H1 (cell line): ENCODE data around the gene VDR. TPM values are rescaled to one million over a fixed set of nuclear protein-coding genes. Genes with fewer than 3 reads are reported as not detected.

Experiments
- CTCF ChIA-PET: fragments of 300-600 bp; sonication (Branson Sonifier 250); formaldehyde crosslinking; loops from one replicate; lab custom pipeline; 2021; ENCODE audit not compliant: partially characterized antibody; lab: Charles Lee
- POLR2A ChIA-PET: fragments of 300-600 bp; sonication (Branson Sonifier 250); formaldehyde crosslinking; loops from one replicate; lab custom pipeline; 2021; ENCODE audit warnings: inconsistent platforms; ENCODE audit not compliant: partially characterized antibody; lab: Charles Lee
- DNase-seq, 2 experiments: peaks; one replicate each; pipeline versions ENCODE4 v3.0.0 to v3.0.0-alpha.2; 2010 to 2022; ENCODE audit warnings: low spot score in 2 of 2, low read depth in 1 of 2, mixed read lengths in 1 of 2
- FAIRE-seq: peaks from 2 replicates; lab custom pipeline; 2011; peaks lifted over from hg19 to GRCh38; lab: Jason Lieb, UNC
- H2AFZ ChIP-seq: 2 replicates; pipeline ENCODE4 v1.8.1; 2012; ENCODE audit warnings: low read length, inconsistent platforms
- H2AK5ac ChIP-seq: 2 replicates; pipeline ENCODE4 v1.6.1; 2013; ENCODE audit warnings: low read depth, low read length
- H2BK120ac ChIP-seq: replicated peaks from 2 replicates; pipeline ENCODE3; 2013; ENCODE audit warnings: low read depth, low read length, inconsistent platforms
- H2BK12ac ChIP-seq: 2 replicates; pipeline ENCODE4 v1.6.1; 2013; ENCODE audit warnings: low read depth, low read length
- H2BK15ac ChIP-seq: 2 replicates; pipeline ENCODE4 v1.6.1; 2013; ENCODE audit warnings: low read length
- H2BK20ac ChIP-seq: 2 replicates; pipeline ENCODE4 v1.6.1; 2013; ENCODE audit warnings: low read length
- H2BK5ac ChIP-seq: 2 replicates; pipeline ENCODE4 v1.6.1; 2013; ENCODE audit warnings: low read depth, low read length
- H3K14ac ChIP-seq: 2 replicates; pipeline ENCODE4 v1.6.1; 2013; ENCODE audit warnings: inconsistent platforms; ENCODE audit not compliant: insufficient read length
- H3K18ac ChIP-seq: 2 replicates; pipeline ENCODE4 v1.6.1; 2013; ENCODE audit warnings: low read length; ENCODE audit errors: extremely low read depth
- H3K23ac ChIP-seq: 2 replicates; pipeline ENCODE4 v1.6.1; 2013; ENCODE audit warnings: inconsistent platforms; ENCODE audit not compliant: insufficient read length
- H3K23me2 ChIP-seq: 2 replicates; pipeline ENCODE4 v1.6.1; 2013; ENCODE audit warnings: low read depth, low read length
- H3K27ac ChIP-seq: 2 replicates; pipeline ENCODE4 v1.6.1; 2011; ENCODE audit warnings: low read depth, low read length, inconsistent platforms
- H3K27me3 ChIP-seq, 4 experiments: replicated peaks in 1 of 4; 1 replicate in 1 of 4; 2 replicates in 3 of 4; pipeline versions ENCODE4 v1.6.1 to v1.8.1; 2011 to 2013; ENCODE audit warnings: low read length in 3 of 4, mild to moderate bottlenecking in 3 of 4, inconsistent platforms in 2 of 4, mixed read lengths in 2 of 4, moderate library complexity in 1 of 4; ENCODE audit not compliant: control insufficient read depth in 3 of 4, insufficient read depth in 3 of 4; ENCODE audit errors: extremely low read depth in 1 of 4
- H3K36me3 ChIP-seq, 4 experiments: 2 replicates each; pipeline versions ENCODE4 v1.6.1 to v1.8.1; 2011 to 2013; ENCODE audit warnings: mild to moderate bottlenecking in 4 of 4, low read length in 3 of 4, moderate library complexity in 2 of 4, control low read depth in 1 of 4, inconsistent platforms in 1 of 4; ENCODE audit not compliant: insufficient read depth in 4 of 4, control insufficient read depth in 2 of 4
- H3K4ac ChIP-seq: replicated peaks from 2 replicates; pipeline ENCODE3; 2013; ENCODE audit warnings: low read length, low read depth, mixed read lengths, inconsistent platforms; ENCODE audit not compliant: insufficient read length
- H3K4me1 ChIP-seq, 4 experiments: replicated peaks in 1 of 4; 1 replicate in 1 of 4; 2 replicates in 3 of 4; pipeline versions ENCODE4 v1.6.1 to v1.8.1; 2011 to 2013; ENCODE audit warnings: low read length in 3 of 4, inconsistent platforms in 2 of 4, mixed read lengths in 1 of 4; ENCODE audit not compliant: insufficient read depth in 4 of 4, control insufficient read depth in 3 of 4
- H3K4me2 ChIP-seq, 2 experiments: 2 replicates each; pipeline versions ENCODE4 v1.6.1 to v1.8.1; 2011 to 2013; ENCODE audit warnings: low read depth in 2 of 2, low read length in 2 of 2, control low read depth in 1 of 2, inconsistent platforms in 1 of 2, mild to moderate bottlenecking in 1 of 2; ENCODE audit not compliant: insufficient read depth in 1 of 2
- H3K4me3 ChIP-seq, 4 experiments: fragments of 200-600, 300-600 bp in 1 of 4; sonication (generic), shearing (Covaris generic), sonication (Bioruptor Twin) in 1 of 4; 2 replicates each; pipeline versions ENCODE4 v1.5.1 to v1.8.1; 2011 to 2016; ENCODE audit warnings: low read length in 4 of 4, low read depth in 3 of 4, control low read depth in 2 of 4, inconsistent platforms in 2 of 4, mild to moderate bottlenecking in 2 of 4, mixed read lengths in 1 of 4, moderate library complexity in 1 of 4; ENCODE audit not compliant: insufficient read depth in 2 of 4; ENCODE audit errors: extremely low read depth in 1 of 4
- H3K56ac ChIP-seq: replicated peaks from 2 replicates; pipeline ENCODE3; 2013; ENCODE audit warnings: low read depth, mild to moderate bottlenecking, mixed read lengths, low read length, inconsistent platforms; ENCODE audit not compliant: insufficient read length
- H3K79me1 ChIP-seq: 2 replicates; pipeline ENCODE4 v1.6.1; 2013; ENCODE audit warnings: low read depth, low read length, control low read depth
- H3K79me2 ChIP-seq, 2 experiments: 2 replicates each; pipeline versions ENCODE4 v1.6.1 to v1.8.1; 2012 to 2013; ENCODE audit warnings: low read length in 2 of 2, mild to moderate bottlenecking in 2 of 2, inconsistent platforms in 1 of 2; ENCODE audit not compliant: insufficient read depth in 2 of 2, control insufficient read depth in 1 of 2
- H3K9ac ChIP-seq, 4 experiments: replicated peaks in 1 of 4; 1 replicate in 1 of 4; 2 replicates in 3 of 4; pipeline versions ENCODE4 v1.6.1 to v1.8.1; 2011 to 2013; ENCODE audit warnings: low read depth in 3 of 4, low read length in 3 of 4, control low read depth in 2 of 4, mild to moderate bottlenecking in 2 of 4, moderate library complexity in 2 of 4, inconsistent platforms in 1 of 4; ENCODE audit errors: extremely low read depth in 1 of 4
- H3K9me3 ChIP-seq, 2 experiments: 2 replicates each; pipeline versions ENCODE4 v1.6.1 to v1.8.1; 2012 to 2013; ENCODE audit warnings: mild to moderate bottlenecking in 2 of 2, moderate library complexity in 2 of 2, control low read depth in 1 of 2, inconsistent platforms in 1 of 2, low read depth in 1 of 2, low read length in 1 of 2, mixed read lengths in 1 of 2; ENCODE audit not compliant: insufficient read depth in 2 of 2
- H4K20me1 ChIP-seq, 2 experiments: replicated peaks in 1 of 2; 2 replicates each; pipeline versions ENCODE3 to v1.8.1; 2011 to 2013; ENCODE audit warnings: inconsistent platforms in 2 of 2, low read length in 2 of 2, mild to moderate bottlenecking in 1 of 2; ENCODE audit not compliant: insufficient read depth in 2 of 2, control insufficient read depth in 1 of 2
- H4K5ac ChIP-seq: 2 replicates; pipeline ENCODE4 v1.6.1; 2013; ENCODE audit warnings: low read length, low read depth, mixed read lengths, inconsistent platforms; ENCODE audit not compliant: insufficient read length
- H4K8ac ChIP-seq: 2 replicates; pipeline ENCODE4 v1.8.0; 2013; ENCODE audit warnings: mild to moderate bottlenecking, moderate library complexity, low read length, inconsistent platforms; ENCODE audit not compliant: insufficient read depth; ENCODE audit errors: extremely low read depth
- H4K91ac ChIP-seq: replicated peaks from 2 replicates; pipeline ENCODE3; 2013; ENCODE audit warnings: low read length, mixed read lengths, inconsistent platforms; ENCODE audit not compliant: insufficient read length
- KDM5A ChIP-seq: fragments of 200-600 bp; IDR thresholded peaks from 2 replicates; pipeline ENCODE4 v1.7.1; 2012; ENCODE audit warnings: mild to moderate bottlenecking, low read length, inconsistent platforms, mixed read lengths
- WGBS, 2 experiments: shearing (Covaris generic) in 1 of 2; methylation state at CpG; one replicate each; pipeline versions ENCODE4 v1.1.6 to v1.1.7; 2013 to 2015; ENCODE audit warnings: low lambda C conversion rate in 2 of 2, mixed read lengths in 2 of 2, inconsistent platforms in 1 of 2, low coverage in 1 of 2, missing lambda C conversion rate in 1 of 2; ENCODE audit not compliant: insufficient replicate concordance in 2 of 2, insufficient coverage in 1 of 2, insufficient read length in 1 of 2; ENCODE audit errors: extremely low coverage in 1 of 2, missing lambda C conversion rate in 1 of 2; 5-methylcytosine and 5-hydroxymethylcytosine counted together
- polyA plus RNA-seq, 7 experiments: library from polyadenylated mRNA; depleted of rRNA in 3 of 7; stranded (reverse) in 5 of 7; unstranded in 2 of 7; fragments of >200 nt in 5 of 7; fragments of 200-250 nt in 2 of 7; gene quantifications; 1 replicate in 5 of 7; 2 replicates in 1 of 7; 4 replicates in 1 of 7; pipeline versions ENCODE4 v1.2.1 to v1.2.3, GENCODE V29; 2011 to 2013; ENCODE audit warnings: missing spikeins in 2 of 7, mixed read lengths in 2 of 7
- total RNA-seq: library from RNA; stranded (reverse); fragmentation: NEBNext Ultra II Directional; extraction: Animal tissue kit (Norgen Biotek cat#: 25700); gene quantifications from 2 replicates; pipeline ENCODE4 v1.2.1, GENCODE V29; 2021
- TF ChIP-seq, protein P1 (sequence below), 3 experiments: IDR thresholded peaks; 1 replicate in 2 of 3; 2 replicates in 1 of 3; pipeline versions ENCODE4 v1.5.1 to v1.6.1; 2011; ENCODE audit warnings: low read length in 3 of 3, mild to moderate bottlenecking in 3 of 3, inconsistent platforms in 2 of 3, low read depth in 1 of 3, moderate library complexity in 1 of 3; ENCODE audit not compliant: insufficient read depth in 1 of 3; ENCODE audit errors: control extremely low read depth in 1 of 3

VDR gene
- total and polyA plus RNA-seq, 2 of the 8 experiments (the other 6 are each of a cell fraction or from before 2014, with no cell fraction given): 0.44 to 0.65 TPM

DNA sequence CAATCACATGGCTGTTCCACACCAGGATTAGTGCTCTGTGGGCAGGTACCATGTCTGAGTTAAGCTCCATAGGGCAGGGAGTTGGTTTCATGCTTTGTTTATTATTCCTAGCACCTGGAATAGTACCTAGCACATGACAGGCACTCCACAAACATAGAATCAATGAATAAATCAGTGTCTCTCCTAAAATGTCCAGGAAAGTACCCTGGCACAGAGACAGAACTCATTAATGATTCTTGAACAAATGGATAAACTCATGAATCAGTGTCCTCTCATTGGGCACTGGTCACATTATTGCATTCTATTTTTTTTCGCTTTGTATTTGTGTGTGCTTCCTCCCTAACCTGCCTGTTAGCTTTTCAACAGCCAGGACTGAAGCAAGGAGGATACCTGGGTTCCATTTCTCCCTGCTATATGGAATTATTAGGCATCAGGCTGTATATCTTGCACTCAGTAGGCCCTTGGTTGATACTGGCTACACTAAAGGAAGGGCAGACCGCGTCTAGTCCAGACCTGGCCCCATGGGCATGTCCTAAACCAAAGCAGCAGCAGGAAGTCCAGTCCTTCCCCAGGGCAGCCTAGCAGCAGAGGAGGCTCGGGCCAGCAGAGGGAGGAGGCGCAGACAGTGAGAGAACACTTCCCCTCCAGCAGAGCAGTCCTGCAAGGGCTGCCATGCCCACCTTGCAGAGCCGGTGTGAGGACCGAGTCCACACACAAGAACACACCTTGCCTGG, 103.5 kb downstream of the VDR start:
- H4K20me1 ChIP-seq: peaks cover 8 to 12% of the 10 kb centered on the region in 2 experiments
- H3K27me3 ChIP-seq: no peaks in the 10 kb centered on the region
- no peak overlapping the region for H3K4me3 ChIP-seq
- POLR2A ChIA-PET: interaction anchor here (0.8 to 29.3 kb wide), 8 partner anchors 12 to 36 kb away, joined by 3 to 480 read pairs (median 4); no protein-coding TSS in a partner anchor
- H2BK5ac ChIP-seq: no peak overlapping the region
- 85% methylated on average over 6 of the region's 7 CpGs; no CpG with 5 or more reads in 1 of the 2 experiments for WGBS, 2 experiments
- CTCF ChIA-PET: interaction anchor here (0.8 to 58.8 kb wide), 16 partner anchors 9 to 229 kb away, joined by 3 to 2001 read pairs (median 16); partner anchors contain the start of genes ENDOU, HDAC7 and RAPGEF3
- H3K27ac ChIP-seq: no peak overlapping the region
- H3K18ac ChIP-seq: no peak overlapping the region
- no peaks in the 10 kb centered on the region for H3K9me3 ChIP-seq
- no peak overlapping the region for H2BK12ac ChIP-seq
- H3K23ac ChIP-seq: no peak overlapping the region
- H3K79me2 ChIP-seq: peaks cover 0 to 58% of the 10 kb centered on the region in 2 experiments; a peak in 2 of 4 replicates
- no peak overlapping the region for H2BK20ac ChIP-seq
- TF ChIP-seq, protein P1, sequence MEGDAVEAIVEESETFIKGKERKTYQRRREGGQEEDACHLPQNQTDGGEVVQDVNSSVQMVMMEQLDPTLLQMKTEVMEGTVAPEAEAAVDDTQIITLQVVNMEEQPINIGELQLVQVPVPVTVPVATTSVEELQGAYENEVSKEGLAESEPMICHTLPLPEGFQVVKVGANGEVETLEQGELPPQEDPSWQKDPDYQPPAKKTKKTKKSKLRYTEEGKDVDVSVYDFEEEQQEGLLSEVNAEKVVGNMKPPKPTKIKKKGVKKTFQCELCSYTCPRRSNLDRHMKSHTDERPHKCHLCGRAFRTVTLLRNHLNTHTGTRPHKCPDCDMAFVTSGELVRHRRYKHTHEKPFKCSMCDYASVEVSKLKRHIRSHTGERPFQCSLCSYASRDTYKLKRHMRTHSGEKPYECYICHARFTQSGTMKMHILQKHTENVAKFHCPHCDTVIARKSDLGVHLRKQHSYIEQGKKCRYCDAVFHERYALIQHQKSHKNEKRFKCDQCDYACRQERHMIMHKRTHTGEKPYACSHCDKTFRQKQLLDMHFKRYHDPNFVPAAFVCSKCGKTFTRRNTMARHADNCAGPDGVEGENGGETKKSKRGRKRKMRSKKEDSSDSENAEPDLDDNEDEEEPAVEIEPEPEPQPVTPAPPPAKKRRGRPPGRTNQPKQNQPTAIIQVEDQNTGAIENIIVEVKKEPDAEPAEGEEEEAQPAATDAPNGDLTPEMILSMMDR (IDR thresholded peaks at IDR 0.05; ENCODE audit: control extremely low read depth in 1 of 3, insufficient read depth in 1 of 3, low read depth in 1 of 3, low read length in 3 of 3): peak; percentile 14 to 25 (median 24)
- TF ChIP-seq KDM5A: no peak
- FAIRE-seq (no peak), DNase-seq (no peak)
- H3K23me2 ChIP-seq: 0 out of 2 replicates have a peak, but pooled peaks cover 1% of the 10 kb centered on the region
- no peak overlapping the region for H2BK15ac ChIP-seq
- H2AK5ac ChIP-seq: no peak overlapping the region
- H4K8ac ChIP-seq: no peak overlapping the region
- H3K4me2 ChIP-seq: no peak overlapping the region
- H2BK120ac ChIP-seq: no peak overlapping the region
- H2AFZ ChIP-seq: no peak overlapping the region
- peaks cover 3% of the 10 kb centered on the region; the same call in 1 of the 2 replicates for H3K79me1 ChIP-seq
- H4K91ac ChIP-seq: no peak overlapping the region
- H3K56ac ChIP-seq: no peak overlapping the region
- H4K5ac ChIP-seq: no peak overlapping the region
- no peak overlapping the region for H3K14ac ChIP-seq
- no peak overlapping the region for H3K9ac ChIP-seq
- no peak overlapping the region for H3K4ac ChIP-seq
- peaks cover 0 to 5% (median 3%) of the 10 kb centered on the region in 4 experiments; a peak in 2 of 8 replicates for H3K36me3 ChIP-seq
- peaks cover 0 to 13% (median 4%) of the 10 kb centered on the region in 4 experiments; a peak in 5 of 7 replicates for H3K4me1 ChIP-seq
